ENCODE measurements around the gene CADM1.
A peak's percentile ranks its signal among the peaks of the same experiment; 100 is the strongest.

Gene CADM1

DNA sequence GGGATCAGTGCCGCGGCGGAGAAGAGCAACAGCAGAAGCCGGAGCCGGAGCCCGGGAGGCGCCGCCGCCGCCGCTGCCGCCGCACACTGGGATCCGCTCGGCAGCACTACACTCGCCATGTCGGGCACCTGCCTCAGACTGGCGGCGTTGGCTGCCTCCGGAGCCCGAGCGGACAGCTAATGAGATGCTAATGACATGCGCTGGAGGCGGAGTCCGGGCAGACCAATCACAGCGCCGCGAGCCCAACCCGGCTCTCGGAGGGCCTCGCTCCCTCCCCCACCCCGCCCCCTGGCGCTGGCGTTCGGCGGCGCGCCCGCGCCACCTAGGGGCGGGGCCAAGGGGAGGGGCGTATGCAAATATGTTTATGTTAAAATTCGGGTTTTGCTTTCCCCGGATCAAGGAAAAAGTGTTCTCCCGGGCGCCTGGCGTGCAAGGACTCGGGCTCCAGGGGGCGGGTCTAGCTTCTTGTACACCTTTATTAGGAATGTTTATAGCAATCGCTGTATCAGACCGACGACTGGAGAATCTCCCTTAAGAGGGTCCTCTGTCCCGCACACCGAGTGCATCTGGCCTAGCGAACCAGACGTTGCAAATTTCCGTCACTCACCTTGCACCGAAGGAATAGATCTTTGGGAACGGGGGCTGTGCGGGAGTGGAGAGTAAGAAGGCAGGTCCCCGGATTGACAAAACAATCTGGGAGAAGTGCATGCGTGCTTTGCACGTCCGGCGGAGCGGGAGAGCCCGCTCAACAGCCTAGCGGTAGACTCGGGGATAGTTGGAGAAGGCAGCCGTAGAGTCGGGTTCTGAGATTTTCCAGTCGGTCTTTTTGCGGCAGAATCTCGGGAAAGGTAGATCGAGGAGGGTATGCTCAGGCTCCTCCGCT lies at the start of gene CADM1:
TSS of gene CADM1 (minus strand) at position 140 of the 883 bp plus-strand sequence.
- peak; percentile 96 for DNase-seq (ENCODE audit: low spot score)

DNA sequence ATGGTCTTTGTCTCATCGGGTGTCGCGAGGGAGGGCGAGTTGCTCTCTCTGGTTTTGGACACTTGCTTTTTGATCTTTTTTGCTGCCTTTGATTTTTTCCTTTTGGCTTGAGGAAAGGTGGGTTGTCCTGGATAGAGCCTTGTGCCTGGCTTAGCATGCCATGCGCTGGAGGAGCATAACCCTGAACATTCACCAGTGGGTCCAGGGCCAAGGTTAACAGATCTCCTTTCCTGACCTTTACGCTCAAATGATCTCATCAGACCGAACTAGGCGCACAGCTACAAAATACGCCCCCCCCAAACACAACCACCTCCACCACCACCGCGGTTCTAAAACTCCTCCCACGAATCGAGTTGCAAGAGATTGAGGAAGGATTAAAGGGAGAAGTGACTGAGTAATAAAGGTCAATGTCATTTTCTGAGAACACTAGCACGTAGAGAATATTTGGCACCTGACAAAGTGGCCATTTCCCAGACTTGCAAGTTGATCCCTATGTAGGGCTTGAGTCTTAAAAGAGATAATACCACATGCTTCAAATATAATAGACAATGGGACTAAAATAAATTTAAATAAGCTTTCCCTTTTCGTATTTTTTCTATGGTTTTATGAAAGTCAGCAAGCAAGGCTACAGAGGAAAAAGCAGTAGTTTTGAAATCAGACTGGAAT lies 48.7 kb upstream of the CADM1 start:
- no peak for DNase-seq (ENCODE audit: low spot score)

DNA sequence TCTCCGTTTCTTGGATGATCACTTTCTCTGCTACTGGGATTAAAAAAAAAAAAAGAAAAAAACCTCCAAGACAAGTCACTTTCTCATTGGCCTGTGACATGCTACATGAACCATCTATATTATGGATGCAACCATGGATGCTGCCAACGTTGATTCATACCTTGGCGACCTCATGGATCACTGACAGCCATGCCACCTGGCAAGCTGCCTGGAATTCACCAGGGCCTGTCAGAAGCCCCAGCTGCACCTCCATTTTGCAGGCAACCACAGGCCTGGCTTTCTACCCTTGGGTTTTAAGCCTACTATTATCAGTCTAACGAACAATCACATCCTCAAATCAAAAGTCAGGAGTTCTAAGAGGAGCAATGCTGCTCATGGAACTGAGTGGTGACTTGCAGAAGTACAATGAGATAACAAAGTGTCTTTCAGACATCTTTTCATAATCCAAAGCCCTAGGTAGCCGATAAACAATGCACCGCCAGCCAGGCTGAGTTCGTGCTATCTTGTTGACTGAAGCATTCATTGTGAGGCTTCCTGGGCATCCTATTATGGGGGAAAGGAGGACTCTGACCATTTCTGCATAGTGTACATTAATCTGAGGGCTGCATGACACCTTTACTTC lies 48.0 kb upstream of the CADM1 start:
- no peak for DNase-seq (ENCODE audit: low spot score)

DNA sequence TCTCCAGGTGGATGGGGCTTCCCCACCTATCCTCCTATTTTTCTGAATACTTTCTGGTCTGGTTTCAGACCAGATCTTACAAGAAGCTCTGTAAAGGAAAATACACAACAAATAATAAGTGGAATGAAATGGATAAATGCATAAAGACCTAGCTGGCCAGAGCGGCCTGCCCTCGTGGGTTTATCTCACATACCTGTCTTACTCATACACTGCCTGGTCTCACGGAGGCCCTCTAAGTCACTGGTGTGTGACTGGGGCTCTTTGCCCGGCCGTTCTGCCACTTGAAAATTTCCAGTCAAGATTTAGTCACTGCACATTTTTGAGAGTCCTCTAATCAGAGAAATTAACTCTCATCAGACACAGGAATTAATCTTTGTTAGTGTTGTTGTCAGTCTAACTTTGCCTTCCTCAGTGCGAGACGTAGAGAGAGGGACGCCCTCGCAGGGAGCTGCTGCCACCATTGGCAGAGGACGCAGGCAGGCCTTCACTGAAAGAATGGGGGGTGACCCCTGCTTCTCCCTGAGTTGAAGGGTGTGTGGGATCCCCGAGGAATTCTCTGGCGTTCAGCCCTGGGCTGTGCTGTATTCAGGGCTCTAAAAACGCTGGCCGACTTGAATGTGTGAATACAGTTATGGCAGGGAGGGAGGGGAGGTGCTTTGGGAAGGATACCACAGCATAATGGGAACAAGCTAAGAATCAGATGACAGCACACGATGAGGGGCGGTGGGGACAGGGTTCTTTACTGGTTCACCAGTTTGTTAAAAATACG lies 46.3 kb upstream of the CADM1 start:
- DNase-seq (ENCODE audit: low spot score) = no peak

DNA sequence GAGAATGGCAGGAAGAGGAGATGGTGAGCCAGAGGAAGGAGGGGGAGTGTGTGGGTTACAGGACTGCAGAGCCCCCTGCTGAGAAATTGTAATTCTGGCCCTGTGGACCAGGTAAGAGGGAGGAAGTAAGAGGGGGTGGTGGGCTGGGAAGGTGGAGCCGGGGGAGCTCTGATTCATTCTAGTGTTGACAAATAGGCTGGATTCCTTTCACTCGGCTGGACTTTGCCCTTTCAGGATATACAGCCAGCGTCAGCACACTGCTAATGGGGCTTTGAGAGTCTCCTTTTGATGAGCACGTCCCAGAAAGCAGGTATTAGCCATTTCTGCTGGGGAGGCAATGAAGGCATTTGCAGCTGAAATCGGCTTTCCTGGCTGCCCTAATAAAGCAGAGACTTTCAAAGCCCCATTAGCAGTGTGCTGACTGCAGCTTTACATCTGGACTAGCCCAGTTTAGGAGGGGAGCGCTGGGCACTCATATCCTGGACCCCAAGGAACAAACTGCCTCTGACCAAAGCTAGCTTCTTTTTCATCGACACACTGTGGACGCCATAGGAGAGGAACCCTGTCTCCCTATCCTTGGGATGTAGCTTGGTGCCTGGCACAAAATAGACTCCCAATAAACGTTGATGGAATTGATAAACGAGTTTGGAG lies 44.8 kb upstream of the CADM1 start:
- DNase-seq (ENCODE audit: low spot score) = no peak

DNA sequence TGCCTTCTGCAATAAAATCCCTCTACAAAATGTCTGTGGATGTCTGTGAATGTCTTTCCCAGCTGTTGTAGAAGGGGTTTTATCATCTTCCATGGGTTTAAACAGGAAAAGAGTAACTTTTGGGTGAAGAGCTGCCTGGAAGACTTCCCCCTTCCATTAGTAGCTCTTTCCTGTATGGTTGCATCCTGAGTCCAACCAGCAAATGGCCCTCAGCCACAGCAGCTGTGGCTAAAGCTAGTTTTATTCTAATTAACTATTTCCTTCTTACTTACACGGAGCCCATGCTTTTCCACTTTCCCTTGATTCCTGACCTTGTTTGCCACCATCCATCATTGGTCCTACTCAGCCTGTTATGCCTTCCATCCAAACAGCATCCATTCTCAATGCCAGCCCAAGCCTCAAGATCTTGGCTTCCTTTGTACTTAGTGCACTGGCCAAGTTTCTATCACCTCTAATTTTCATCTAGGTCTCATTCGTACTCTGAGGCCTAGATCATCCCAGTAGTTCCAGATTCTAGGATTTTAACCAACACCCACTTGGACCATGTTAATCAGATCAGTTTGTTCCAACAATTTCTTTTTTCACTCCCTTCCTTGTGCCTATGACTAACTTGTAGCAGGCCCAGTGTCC lies 41.5 kb upstream of the CADM1 start:
- DNase-seq (ENCODE audit: low spot score) = no peak

DNA sequence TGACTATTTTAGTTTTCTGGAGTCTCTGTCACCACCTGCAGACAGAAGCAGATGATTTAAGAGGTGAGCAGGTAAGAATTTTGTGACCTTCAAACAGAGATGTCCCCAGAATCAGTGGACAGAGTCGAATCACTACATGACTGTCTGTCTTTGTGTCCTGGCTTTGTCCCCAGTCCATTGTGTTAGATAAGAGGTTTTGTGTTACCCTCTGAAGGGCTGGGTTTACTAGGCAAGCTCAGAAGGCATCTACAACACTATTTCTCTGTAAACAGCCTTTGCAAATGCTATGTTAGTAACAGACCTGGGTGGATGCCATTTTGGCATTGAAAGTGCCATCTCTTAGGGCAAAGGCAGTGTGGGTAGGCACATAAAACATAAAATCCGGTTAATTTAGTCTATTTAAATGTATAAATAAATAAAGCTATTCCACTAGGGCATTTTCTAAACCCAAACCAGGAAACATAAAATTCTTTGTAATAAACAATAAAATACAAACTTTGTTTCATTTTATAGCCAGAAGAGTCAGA lies 40.3 kb upstream of the CADM1 start:
- no peak for DNase-seq (ENCODE audit: low spot score)

DNA sequence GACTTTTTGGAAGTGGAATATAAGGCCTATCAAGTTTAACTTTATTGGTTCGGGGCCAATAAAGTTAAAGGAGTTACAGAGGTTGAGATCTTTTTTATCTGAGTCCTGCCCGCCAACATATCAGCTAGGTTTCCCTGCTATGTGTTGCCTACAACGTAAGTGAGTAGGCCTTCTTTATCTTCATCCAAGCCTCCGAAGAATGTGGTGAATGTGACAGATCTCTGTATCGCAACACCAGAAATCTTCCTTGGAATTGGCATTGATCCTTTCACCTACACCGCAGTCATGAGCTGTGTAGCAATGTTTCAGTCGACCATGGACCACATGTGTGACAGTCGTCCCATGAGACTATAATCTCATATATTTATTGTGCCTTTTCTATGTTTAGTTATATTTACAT lies 37.3 kb upstream of the CADM1 start:
- no peak for DNase-seq (ENCODE audit: low spot score)

DNA sequence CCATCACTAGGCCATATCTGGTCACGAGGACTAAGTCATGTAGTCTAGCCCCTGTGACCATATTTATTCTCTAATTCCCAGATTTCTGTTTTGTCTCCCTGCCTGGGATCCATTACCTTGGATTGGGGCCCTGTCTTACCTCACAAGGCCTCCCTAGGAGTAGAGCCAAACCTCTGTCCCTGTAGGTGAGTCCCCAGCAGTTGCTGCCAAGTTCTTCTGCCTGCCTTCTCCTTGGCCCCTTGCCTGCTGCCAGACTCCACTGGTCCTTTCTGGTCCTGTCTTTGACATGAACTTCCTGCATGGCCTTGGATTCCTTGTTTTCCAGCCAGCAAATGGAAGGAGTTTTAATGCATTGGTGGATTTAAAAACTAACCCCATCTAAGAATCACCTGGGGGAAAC lies 35.6 kb upstream of the CADM1 start:
- DNase-seq (ENCODE audit: low spot score) = no peak

DNA sequence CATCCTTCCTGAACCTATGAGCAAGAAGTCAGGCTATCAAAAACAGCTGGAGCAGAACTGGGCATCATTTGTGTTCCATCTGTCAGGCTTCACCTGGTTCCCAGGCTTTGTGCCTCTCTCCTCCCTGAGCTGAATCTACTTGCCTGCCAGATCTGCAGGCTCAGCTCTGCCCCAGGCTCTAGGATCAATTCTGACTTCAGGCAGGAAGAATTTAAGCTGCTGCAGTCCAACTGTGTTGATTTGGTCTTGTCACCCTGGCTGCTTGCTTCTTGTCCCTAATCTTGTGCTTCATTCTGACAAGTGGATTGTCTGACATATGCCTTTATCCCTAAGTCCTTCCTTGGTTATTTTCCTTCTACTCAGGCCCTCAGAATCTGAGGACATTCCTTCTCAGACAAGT lies 31.6 kb upstream of the CADM1 start:
- no peak for DNase-seq (ENCODE audit: low spot score)

DNA sequence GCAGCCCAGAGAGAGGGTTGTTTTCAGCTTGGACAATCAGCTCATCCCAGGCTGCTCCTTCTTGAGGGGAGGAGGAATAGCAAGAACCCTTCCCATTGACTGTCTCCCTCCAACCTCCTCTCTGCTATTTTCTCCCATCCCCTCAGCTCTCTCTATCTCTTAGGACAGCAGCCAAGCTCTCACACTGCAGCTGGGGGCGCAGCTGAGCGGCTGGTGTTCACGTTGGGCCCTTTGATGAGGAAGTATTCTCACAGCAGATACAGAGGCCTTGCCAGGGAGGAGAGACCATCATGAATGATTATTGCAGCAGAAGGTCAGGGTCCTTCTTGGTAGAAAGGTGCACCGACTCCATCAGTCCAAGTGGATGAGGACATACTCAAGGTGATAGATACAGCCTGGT lies 26.5 kb upstream of the CADM1 start:
- DNase-seq (ENCODE audit: low spot score) = no peak

DNA sequence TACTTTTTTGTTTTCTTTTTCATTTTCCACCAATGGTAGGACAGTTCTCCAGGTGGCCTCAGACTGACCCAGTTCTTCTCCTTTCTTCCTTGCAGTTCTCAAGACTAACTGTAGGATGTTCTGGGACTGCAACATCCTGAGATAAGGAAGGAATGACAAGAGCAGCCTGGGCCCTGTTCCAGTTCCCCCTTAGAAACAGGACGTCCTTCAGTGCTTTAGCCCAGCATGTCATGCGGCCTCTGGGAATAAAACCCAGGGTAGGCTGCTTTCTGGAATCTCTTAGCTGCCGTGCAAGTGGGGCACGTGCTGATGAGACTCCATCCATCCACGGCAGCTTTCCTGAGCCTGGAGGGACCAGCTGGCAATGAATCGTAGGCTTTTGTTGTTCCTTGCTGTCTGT lies 24.0 kb upstream of the CADM1 start:
- DNase-seq (ENCODE audit: low spot score) = peak; percentile 16

DNA sequence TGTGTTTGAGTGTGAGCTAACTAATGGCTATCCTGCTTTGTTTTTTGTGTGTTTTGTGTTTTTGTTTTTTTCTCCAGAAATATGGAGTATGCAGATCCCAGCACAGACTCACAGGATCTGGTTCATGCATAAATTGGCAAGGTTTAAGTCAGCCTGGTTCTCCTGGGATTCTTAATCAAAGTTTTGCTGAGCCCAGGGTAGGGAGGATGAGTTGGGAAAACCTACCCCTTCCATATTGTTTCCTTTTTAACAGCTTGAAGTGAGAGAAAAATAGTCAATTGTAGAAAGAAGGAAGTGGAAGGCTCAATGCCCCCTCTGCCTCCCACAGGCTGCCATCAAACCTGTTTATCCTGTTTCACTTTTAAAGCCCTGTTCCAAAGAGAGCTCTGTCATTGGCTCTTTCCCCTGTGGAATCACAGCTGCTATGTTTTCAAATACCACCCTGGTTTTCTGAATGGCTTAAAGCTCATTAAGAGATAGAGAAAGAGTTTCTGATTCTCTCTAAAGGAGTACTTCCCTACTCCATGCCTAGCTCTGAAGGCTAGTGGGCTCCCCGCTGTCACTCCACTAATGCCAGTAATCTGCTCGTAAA lies 23.4 kb upstream of the CADM1 start:
- no peak for DNase-seq (ENCODE audit: low spot score)

DNA sequence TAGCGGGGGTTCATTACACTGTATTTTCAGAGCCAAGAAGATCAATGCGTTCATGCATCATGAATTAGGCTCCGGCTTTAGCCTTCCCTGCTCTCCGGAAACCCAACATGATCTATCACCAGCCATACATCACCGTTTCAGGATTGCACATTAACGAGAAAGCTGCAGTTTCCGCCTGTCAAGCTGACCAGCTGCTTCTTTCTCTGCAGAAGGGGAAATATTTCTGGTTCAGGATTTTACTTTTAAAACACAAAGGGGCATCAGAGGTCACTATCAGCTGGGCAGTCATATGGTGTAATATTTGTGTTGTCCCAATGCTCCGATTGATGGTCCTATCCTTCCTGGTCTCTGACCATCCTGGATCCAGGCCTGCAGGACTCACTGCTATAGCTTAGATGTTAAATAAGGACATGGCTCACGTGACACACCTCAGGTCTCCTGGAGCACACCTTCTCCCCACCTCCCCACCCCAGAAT lies 21.4 kb upstream of the CADM1 start:
- DNase-seq (ENCODE audit: low spot score) = no peak

DNA sequence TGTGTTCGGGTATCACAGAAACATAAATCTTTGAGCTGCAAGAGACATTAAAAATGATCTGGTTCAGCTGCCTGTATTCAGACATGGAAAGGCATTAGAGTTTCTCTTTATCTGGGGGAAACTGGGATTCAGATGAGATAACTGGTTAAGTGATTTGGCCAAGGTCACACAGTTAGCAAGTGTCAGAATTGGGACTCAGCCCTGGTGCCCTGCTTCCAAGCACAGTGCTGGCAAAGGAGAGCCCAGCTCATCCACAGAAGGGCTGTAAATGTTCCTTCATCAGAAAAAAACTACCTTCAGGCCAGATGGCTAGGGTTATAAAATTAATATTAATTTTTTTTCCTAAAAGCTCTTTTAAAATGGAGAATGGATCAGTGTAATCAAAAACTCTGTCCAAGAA lies 20.4 kb upstream of the CADM1 start:
- DNase-seq (ENCODE audit: low spot score) = no peak

DNA sequence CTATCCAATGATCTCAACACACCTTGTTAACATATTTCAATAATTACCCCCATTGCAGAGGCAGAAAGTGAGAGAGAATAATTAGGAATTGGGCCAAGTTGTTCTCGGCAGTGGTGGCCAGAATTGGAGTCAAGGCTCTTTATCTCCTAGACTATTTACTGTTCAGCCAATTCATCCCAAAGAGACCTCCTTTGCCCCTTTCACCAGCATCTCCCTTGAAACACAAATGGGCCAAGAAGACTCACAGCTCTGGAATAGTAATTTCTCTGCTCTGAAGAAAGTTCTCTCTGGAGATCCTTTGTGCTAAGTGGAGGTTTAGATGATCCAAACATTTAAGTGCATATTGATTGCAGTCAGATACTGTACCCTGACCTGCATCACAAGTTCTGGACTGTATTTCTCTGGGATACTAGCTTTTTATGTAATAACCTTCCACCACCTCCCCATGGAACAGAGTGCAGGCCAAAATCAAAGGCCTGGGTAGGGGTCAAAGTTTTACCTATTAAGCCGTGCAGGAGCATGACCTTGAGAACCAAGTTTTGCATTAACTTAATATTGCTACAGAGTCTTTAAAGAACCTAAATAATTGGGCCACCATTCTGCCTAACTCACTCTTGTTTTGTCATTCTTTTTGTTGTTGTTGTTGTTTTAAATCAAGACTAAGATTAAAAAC lies 19.6 kb upstream of the CADM1 start:
- no peak for DNase-seq (ENCODE audit: low spot score)

DNA sequence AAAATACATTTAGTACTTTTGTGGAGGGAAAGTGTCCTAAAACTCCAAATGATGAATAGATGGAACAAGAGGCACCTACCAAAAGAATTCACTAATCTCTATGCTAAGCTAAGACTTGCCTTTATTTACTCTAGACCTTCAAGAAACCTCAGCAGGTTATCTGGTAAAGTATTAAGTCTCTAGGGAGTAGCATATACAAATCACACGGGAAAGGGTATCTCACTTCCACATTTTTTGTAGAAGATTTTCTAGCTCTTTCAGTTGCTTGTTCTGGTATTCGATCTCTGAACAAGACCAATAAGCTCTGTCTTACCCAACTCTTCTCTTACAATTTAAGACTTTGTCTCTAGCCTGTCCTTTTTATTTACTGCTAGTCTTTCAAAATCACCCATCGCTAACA lies 18.1 kb upstream of the CADM1 start:
- no peak for DNase-seq (ENCODE audit: low spot score)

DNA sequence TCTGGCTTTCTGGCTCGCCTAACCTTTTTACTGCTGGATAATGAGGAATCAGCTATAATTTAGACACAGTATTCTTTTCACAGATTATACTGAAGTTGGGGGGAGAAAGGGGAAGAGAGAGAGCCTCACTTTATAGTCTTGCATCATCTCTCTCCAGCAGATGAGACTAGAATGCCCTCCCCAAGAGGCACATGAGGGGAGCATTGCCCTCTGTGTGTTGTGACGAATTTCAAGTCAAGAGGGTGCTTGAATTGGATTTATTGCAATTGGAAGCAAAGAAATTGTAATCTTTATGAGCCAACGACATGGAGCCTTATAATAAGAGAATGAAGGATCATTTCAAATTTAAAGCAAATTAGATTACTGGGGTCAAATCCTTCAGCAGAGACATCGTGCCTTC lies 17.6 kb upstream of the CADM1 start:
- no peak for DNase-seq (ENCODE audit: low spot score)

DNA sequence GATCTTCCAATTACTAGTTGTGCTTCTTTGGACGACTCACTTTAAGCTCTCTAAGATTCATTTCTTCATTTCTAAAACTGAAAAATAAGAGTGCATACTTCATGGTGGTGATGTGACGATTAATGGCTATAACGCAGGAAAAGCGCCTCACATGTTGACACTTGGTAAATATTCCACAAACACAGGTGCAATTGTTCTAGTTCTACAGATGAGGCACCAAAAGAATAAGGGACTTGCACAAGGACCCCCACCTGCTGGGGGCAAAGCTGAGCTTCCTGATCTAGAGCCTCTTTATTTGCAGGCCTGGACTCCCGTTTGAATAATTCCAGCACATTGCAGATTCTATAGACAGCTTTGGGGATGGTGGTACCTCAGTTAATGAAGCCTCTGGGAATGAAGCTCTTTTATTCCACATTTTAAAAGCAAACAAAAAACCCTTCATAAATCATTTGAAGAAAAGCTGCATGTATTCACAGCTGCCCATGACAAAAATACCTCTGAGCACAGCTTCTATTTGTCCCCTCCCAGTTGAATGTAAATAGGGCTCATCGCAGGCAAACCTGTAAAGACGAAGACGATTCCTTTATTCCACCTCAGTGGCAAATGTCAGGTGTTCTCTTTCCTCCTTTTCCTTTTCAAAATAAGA lies 14.9 kb upstream of the CADM1 start:
- DNase-seq (ENCODE audit: low spot score) = no peak
